Measurements from ENCODE around the gene HPCAL1. TPM values are rescaled to one million over a fixed set of nuclear protein-coding genes. Genes with fewer than 3 reads are reported as not detected.

The HPCAL1 gene
- total and polyA plus RNA-seq, 2 donors (not counting 3 experiments of a cell fraction or from before 2014, with no cell fraction given), result 56.5 to 77.4 TPM

DNA sequence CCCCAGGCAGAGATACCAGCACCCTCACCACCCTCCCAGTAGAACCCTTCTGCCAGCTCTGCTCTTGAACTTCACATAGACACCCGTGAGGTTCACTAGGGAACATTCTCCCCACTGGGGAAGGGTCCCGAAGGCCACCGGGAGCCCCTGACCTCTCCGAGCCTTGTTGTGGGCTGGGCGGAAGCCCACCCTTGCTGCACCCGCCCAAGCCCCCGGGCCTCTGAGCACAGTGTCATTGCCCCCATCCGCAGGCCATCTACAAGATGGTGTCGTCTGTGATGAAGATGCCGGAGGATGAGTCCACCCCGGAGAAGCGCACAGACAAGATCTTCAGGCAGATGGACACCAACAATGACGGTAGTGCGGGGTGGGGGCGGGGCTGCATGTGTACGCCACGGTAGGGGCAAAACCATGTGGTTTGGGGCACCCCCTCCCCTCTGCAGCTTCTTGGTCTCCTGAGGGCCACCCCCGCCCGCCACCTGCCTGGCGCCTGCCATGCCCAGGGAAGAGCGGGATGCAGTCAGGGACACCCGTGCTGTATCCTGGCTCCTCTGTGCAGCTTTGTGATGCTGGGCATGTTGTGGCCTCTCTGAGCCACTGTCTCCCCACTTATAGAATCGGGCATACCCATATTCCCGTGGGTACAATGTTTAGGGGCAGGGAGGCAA is 120.2 kb downstream of the HPCAL1 start:
- H3K36me3 ChIP-seq (ENCODE audit: control insufficient read depth in 2 of 2, extremely low read depth in 1 of 2, insufficient read depth in 2 of 2, low read length in 2 of 2), result peaks cover 0 to 9% of the 10 kb centered on the region in 2 experiments
- H3K27ac ChIP-seq (ENCODE audit: insufficient read depth, low read depth, low read length), result no peak overlapping the region
- DNase-seq (ENCODE audit: low read depth, low spot score) (no peak), FAIRE-seq (no peak)
- H3K9ac ChIP-seq (replicated peaks; ENCODE audit: extremely low read depth, insufficient read depth, low read length), result no peak overlapping the region
- H3K4me3 ChIP-seq (replicated peaks in 1 of 3; ENCODE audit: insufficient read depth in 1 of 3, low read depth in 1 of 3, low read length in 3 of 3), result no peak overlapping the region
- POLR2A ChIA-PET, result no interaction called here
- dilution Hi-C loops (cut with MboI; ENCODE audit: extremely low pct_ligation_motif_present, low sequenced_read_pairs), result no loop called here
- intact Hi-C loops (cut with micrococcal nuclease), result no loop called here
- H3K9me1 ChIP-seq (replicated peaks; ENCODE audit: control insufficient read depth, extremely low read depth, insufficient read depth, low read length), result no peaks in the 10 kb centered on the region
- TF ChIP-seq MYC (IDR thresholded peaks at IDR 0.05; ENCODE audit: low read depth, low read length), result no peak
- no peaks in the 10 kb centered on the region for H4K20me1 ChIP-seq (replicated peaks; ENCODE audit: control insufficient read depth, extremely low read depth, insufficient read depth, low read length)
- no peak overlapping the region for H2AFZ ChIP-seq (ENCODE audit: low read depth, low read length)
- H3K4me2 ChIP-seq (ENCODE audit: insufficient read depth, low read length), result no peak overlapping the region
- H3K27me3 ChIP-seq (ENCODE audit: control insufficient read depth in 2 of 2, insufficient read depth in 2 of 2, low read length in 2 of 2), result no peaks in the 10 kb centered on the region
- CTCF ChIA-PET, result no interaction called here
- no TSS peak for BruUV-seq (replicated peaks)
- no peaks in the 10 kb centered on the region for H3K79me2 ChIP-seq (ENCODE audit: control insufficient read depth, insufficient read depth, low read length)
- no peaks in the 10 kb centered on the region for H3K4me1 ChIP-seq (ENCODE audit: control insufficient read depth, extremely low read depth, insufficient read depth, low read length)
- H3K9me3 ChIP-seq (replicated peaks; ENCODE audit: control insufficient read depth, insufficient read depth, low read length), result no peaks in the 10 kb centered on the region

DNA sequence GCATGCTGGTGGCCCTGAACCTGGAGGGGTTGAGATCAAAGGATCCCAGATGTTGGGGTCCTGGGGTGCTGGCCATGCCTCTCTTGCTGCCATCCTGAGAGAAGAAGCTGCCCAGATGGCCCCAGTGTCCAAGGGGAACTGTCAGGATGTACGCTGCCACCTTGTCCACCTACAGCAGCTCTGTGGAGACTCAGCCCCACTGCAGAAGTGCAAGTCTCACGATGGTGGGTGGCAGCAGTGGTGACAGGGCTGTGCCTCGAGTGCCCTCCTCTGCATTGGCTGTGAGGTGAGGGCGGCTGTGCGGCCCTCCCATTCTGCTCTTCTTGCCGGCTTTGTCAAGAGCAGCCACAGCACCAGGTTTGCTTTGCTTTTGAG is 120.7 kb downstream of the HPCAL1 start:
- H3K27me3 ChIP-seq (ENCODE audit: control insufficient read depth in 2 of 2, insufficient read depth in 2 of 2, low read length in 2 of 2), result no peaks in the 10 kb centered on the region
- TF ChIP-seq GATA2 (IDR thresholded peaks at IDR 0.05; ENCODE audit: insufficient read depth, insufficient read length, low read depth, low read length), result no peak
- TF ChIP-seq EZH2 (IDR thresholded peaks at IDR 0.05; ENCODE audit: borderline replicate concordance, low read depth, low read length, severe bottlenecking), result no peak
- no peak for TF ChIP-seq MYC (IDR thresholded peaks at IDR 0.05; ENCODE audit: low read depth, low read length)
- no peak overlapping the region for H3K4me3 ChIP-seq (replicated peaks in 1 of 3; ENCODE audit: insufficient read depth in 1 of 3, low read depth in 1 of 3, low read length in 3 of 3)
- H3K9me1 ChIP-seq (replicated peaks; ENCODE audit: control insufficient read depth, extremely low read depth, insufficient read depth, low read length), result no peaks in the 10 kb centered on the region
- POLR2A ChIA-PET, result no interaction called here
- H3K4me1 ChIP-seq (ENCODE audit: control insufficient read depth, extremely low read depth, insufficient read depth, low read length), result no peaks in the 10 kb centered on the region
- H3K27ac ChIP-seq (ENCODE audit: insufficient read depth, low read depth, low read length), result no peak overlapping the region
- CTCF ChIA-PET, result interaction anchor here (0.7 kb wide), 1 partner anchor 11 kb away, joined by 3 read pairs; no protein-coding TSS in a partner anchor
- no peaks in the 10 kb centered on the region for H4K20me1 ChIP-seq (replicated peaks; ENCODE audit: control insufficient read depth, extremely low read depth, insufficient read depth, low read length)
- H3K36me3 ChIP-seq (ENCODE audit: control insufficient read depth in 2 of 2, extremely low read depth in 1 of 2, insufficient read depth in 2 of 2, low read length in 2 of 2), result peaks cover 0 to 9% of the 10 kb centered on the region in 2 experiments
- FAIRE-seq, result no peak
- H3K4me2 ChIP-seq (ENCODE audit: insufficient read depth, low read length), result no peak overlapping the region
- dilution Hi-C loops (cut with MboI; ENCODE audit: extremely low pct_ligation_motif_present, low sequenced_read_pairs), result no loop called here
- no peak overlapping the region for H3K9ac ChIP-seq (replicated peaks; ENCODE audit: extremely low read depth, insufficient read depth, low read length)
- no peaks in the 10 kb centered on the region for H3K9me3 ChIP-seq (replicated peaks; ENCODE audit: control insufficient read depth, insufficient read depth, low read length)
- H2AFZ ChIP-seq (ENCODE audit: low read depth, low read length), result no peak overlapping the region
- intact Hi-C loops (cut with micrococcal nuclease), result no loop called here
- no TSS peak for BruUV-seq (replicated peaks)
- H3K79me2 ChIP-seq (ENCODE audit: control insufficient read depth, insufficient read depth, low read length), result no peaks in the 10 kb centered on the region
- no peak for DNase-seq (ENCODE audit: low read depth, low spot score)

Measured in endothelial cell of umbilical vein (primary cell).